PFSK-1 (cell line): ENCODE results near the gene USP13.

Experiments used
- POLR2AphosphoS5 ChIP-seq: IDR thresholded peaks from 2 replicates; pipeline ENCODE4 v1.6.1; 2012; ENCODE audit warnings: low read depth, mild to moderate bottlenecking, control low read depth, low read length, moderate library complexity
- TAF1 ChIP-seq: IDR thresholded peaks from 2 replicates; pipeline ENCODE4 v1.6.1; 2012; ENCODE audit warnings: low read length, control low read depth, borderline replicate concordance; ENCODE audit not compliant: insufficient read depth
- TF ChIP-seq, protein P1 (sequence below), 2 experiments: IDR thresholded peaks; 2 replicates each; pipeline versions ENCODE4 v1.6.1 to v1.8.0; 2011 to 2012; ENCODE audit warnings: low read depth in 2 of 2, low read length in 2 of 2, control low read depth in 1 of 2, inconsistent platforms in 1 of 2, mild to moderate bottlenecking in 1 of 2, moderate library complexity in 1 of 2; ENCODE audit not compliant: insufficient read depth in 1 of 2

- TF ChIP-seq TAF1 (no peak), POLR2AphosphoS5 (no peak)
- TF ChIP-seq, protein P1, sequence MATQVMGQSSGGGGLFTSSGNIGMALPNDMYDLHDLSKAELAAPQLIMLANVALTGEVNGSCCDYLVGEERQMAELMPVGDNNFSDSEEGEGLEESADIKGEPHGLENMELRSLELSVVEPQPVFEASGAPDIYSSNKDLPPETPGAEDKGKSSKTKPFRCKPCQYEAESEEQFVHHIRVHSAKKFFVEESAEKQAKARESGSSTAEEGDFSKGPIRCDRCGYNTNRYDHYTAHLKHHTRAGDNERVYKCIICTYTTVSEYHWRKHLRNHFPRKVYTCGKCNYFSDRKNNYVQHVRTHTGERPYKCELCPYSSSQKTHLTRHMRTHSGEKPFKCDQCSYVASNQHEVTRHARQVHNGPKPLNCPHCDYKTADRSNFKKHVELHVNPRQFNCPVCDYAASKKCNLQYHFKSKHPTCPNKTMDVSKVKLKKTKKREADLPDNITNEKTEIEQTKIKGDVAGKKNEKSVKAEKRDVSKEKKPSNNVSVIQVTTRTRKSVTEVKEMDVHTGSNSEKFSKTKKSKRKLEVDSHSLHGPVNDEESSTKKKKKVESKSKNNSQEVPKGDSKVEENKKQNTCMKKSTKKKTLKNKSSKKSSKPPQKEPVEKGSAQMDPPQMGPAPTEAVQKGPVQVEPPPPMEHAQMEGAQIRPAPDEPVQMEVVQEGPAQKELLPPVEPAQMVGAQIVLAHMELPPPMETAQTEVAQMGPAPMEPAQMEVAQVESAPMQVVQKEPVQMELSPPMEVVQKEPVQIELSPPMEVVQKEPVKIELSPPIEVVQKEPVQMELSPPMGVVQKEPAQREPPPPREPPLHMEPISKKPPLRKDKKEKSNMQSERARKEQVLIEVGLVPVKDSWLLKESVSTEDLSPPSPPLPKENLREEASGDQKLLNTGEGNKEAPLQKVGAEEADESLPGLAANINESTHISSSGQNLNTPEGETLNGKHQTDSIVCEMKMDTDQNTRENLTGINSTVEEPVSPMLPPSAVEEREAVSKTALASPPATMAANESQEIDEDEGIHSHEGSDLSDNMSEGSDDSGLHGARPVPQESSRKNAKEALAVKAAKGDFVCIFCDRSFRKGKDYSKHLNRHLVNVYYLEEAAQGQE (IDR thresholded peaks at IDR 0.05; ENCODE audit: insufficient read depth in 1 of 2, low read depth in 2 of 2, low read length in 2 of 2), result no peak
These were observed 144.4 kb downstream of the USP13 start for GRCh38 chr3:179797192-179797591.
